Measurements from ENCODE around the gene RAPH1.

The RAPH1 gene

GRCh38 chr2:203580844-203581243, 45.7 kb upstream of the RAPH1 start:
- DNase-seq (ENCODE audit: low read depth): no peak
- no peak overlapping the region for H3K4me3 ChIP-seq (ENCODE audit: control insufficient read depth, low read depth, low read length)
- no peak for TF ChIP-seq CTCF (conservative IDR thresholded peaks at IDR 0.05; ENCODE audit: control insufficient read depth, insufficient read depth, low read depth, low read length)

- no peak for TF ChIP-seq CTCF (conservative IDR thresholded peaks at IDR 0.05; ENCODE audit: control insufficient read depth, insufficient read depth, low read depth, low read length)
- no peak for DNase-seq (ENCODE audit: low read depth)
- H3K4me3 ChIP-seq (ENCODE audit: control insufficient read depth, low read depth, low read length): no peak overlapping the region
Observed at GRCh38 chr2:203579730-203580129, 44.6 kb upstream of the RAPH1 start.

GRCh38 chr2:203578759-203579643, 43.9 kb upstream of the RAPH1 start:
- no peak for TF ChIP-seq CTCF (conservative IDR thresholded peaks at IDR 0.05; ENCODE audit: control insufficient read depth, insufficient read depth, low read depth, low read length)
- H3K4me3 ChIP-seq (ENCODE audit: control insufficient read depth, low read depth, low read length): no peak overlapping the region
- peak; percentile 79 for DNase-seq (ENCODE audit: low read depth)

GRCh38 chr2:203574824-203575223, 39.7 kb upstream of the RAPH1 start:
- TF ChIP-seq CTCF (conservative IDR thresholded peaks at IDR 0.05; ENCODE audit: control insufficient read depth, insufficient read depth, low read depth, low read length): no peak
- no peak for DNase-seq (ENCODE audit: low read depth)
- H3K4me3 ChIP-seq (ENCODE audit: control insufficient read depth, low read depth, low read length): no peak overlapping the region

GRCh38 chr2:203572316-203572715, 37.2 kb upstream of the RAPH1 start:
- no peak for DNase-seq (ENCODE audit: low read depth)
- no peak overlapping the region for H3K4me3 ChIP-seq (ENCODE audit: control insufficient read depth, low read depth, low read length)
- no peak for TF ChIP-seq CTCF (conservative IDR thresholded peaks at IDR 0.05; ENCODE audit: control insufficient read depth, insufficient read depth, low read depth, low read length)

- no peak overlapping the region for H3K4me3 ChIP-seq (ENCODE audit: control insufficient read depth, low read depth, low read length)
- DNase-seq (ENCODE audit: low read depth): no peak
- TF ChIP-seq CTCF (conservative IDR thresholded peaks at IDR 0.05; ENCODE audit: control insufficient read depth, insufficient read depth, low read depth, low read length): no peak
Observed at GRCh38 chr2:203569677-203570316, 34.7 kb upstream of the RAPH1 start.
